ENCODE data around the gene GNAI2. TPM values are rescaled to one million over a fixed set of nuclear protein-coding genes. Genes with fewer than 3 reads are reported as not detected.
"Not testable (repeated sequence)": the region's sequence is repeated elsewhere in the genome, so short reads cannot be mapped to it uniquely, and the experiment has no call there.

The GNAI2 gene
- total and polyA plus RNA-seq, 8 donors, result 61.1 to 211 (median 79.2) TPM

DNA sequence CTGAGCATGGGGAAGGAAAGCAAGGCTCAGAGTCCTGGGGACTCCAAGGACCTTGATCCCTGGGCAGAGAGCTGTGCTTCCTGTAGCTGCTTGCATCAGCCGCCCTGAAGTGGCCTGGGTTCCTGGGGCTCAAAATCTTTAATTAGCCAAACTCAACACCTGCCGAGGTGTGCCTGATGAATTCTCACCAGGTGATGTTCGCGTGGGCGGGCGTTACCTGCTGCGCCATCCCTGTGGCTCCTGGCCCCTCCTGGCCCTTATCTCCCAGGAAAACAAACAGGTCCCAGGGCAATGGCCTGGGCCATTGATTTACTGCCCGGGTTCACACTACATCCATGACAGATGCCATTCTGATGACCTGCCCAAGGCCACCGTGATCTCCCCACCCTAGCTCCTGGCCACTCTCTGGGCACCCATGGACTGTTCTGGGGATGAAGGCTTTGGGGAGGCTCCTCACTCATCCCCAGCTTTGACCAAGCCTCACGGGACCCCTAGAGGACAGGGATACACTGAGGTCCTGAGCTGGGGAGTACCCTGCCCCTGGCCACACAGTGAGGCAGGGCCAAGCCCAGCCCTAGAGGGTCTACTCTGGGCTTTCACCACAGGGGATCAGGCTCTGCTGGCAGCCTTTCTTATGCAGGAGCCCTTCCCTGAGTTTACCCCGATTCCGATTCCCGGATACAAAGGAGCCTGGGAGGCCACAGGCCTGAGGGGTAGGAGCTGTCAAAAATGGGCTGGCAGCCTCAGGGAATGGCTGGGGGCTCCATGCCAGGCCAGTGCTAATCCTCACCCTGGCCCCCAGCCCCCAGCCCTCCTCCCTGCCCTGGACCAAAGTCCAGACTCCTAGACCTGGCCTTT, 25.3 kb upstream of the GNAI2 start:
- Histone ChIP-seq H3K4me1 (peaks cover 2 to 8% (median 5%) of the 10 kb centered on the region in 4 donors), H3K27ac (no peak overlapping the region), H3K9me3 (no peaks in the 10 kb centered on the region), H3K4me3 (no peak overlapping the region), H3K36me3 (no peaks in the 10 kb centered on the region), H3K27me3 (peaks cover 0 to 12% (median under 1%) of the 10 kb centered on the region in 3 donors)
- peak in 1 of 2 donors; percentile 64 for DNase-seq
- intact Hi-C loops (cut with DNase I; ENCODE audit: low total_unique reads), result no loop called here
- WGBS, 5 donors, result 54 to 70% (median 60%) methylated on average over 10 to 13 of the region's 13 CpGs; no CpG with 5 or more reads in 1 of the 5 donors
- TF ChIP-seq, protein P1, sequence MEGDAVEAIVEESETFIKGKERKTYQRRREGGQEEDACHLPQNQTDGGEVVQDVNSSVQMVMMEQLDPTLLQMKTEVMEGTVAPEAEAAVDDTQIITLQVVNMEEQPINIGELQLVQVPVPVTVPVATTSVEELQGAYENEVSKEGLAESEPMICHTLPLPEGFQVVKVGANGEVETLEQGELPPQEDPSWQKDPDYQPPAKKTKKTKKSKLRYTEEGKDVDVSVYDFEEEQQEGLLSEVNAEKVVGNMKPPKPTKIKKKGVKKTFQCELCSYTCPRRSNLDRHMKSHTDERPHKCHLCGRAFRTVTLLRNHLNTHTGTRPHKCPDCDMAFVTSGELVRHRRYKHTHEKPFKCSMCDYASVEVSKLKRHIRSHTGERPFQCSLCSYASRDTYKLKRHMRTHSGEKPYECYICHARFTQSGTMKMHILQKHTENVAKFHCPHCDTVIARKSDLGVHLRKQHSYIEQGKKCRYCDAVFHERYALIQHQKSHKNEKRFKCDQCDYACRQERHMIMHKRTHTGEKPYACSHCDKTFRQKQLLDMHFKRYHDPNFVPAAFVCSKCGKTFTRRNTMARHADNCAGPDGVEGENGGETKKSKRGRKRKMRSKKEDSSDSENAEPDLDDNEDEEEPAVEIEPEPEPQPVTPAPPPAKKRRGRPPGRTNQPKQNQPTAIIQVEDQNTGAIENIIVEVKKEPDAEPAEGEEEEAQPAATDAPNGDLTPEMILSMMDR (IDR thresholded peaks at IDR 0.05), result no peak
- TF ChIP-seq POLR2A (IDR thresholded peaks at IDR 0.05) (no peak), POLR2AphosphoS5 (IDR thresholded peaks at IDR 0.05) (no peak), EP300 (IDR thresholded peaks at IDR 0.05) (no peak)

DNA sequence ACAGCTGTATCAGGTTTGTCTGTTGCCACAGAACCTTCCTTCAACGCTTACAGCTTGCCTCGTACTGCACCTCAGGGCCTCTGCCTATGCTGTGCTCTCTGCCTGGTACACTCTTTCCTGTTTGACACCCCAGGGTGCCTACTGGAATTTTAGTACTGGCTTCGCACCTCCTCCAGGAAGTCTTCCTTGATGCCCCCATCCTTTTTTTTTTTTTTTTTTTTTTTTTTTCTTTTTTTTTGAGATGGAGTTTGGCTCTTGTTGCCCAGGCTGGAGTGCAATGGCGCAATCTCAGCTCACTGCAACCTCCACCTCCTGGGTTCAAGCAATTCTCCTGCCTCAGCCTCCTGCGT, 24.7 kb upstream of the GNAI2 start:
- H3K27ac ChIP-seq; DNase-seq; H3K4me1 ChIP-seq; H3K36me3 ChIP-seq; H3K27me3 ChIP-seq; H3K4me3 ChIP-seq; intact Hi-C loops (cut with DNase I; ENCODE audit: low total_unique reads); H3K9me3 ChIP-seq: not testable (repeated sequence)
- 86 to 94% (median 93%) methylated on average over 5 of the region's 5 CpGs for WGBS, 5 donors

- H3K27ac ChIP-seq, result no peak overlapping the region
- intact Hi-C loops (cut with DNase I; ENCODE audit: low total_unique reads), result no loop called here
- no peak for DNase-seq
- WGBS, 5 donors, result 75 to 96% (median 85%) methylated on average over 2 of the region's 2 CpGs; no CpG with 5 or more reads in 1 of the 5 donors
- TF ChIP-seq POLR2A (IDR thresholded peaks at IDR 0.05) (no peak), POLR2AphosphoS5 (IDR thresholded peaks at IDR 0.05) (no peak), EP300 (IDR thresholded peaks at IDR 0.05) (no peak)
- TF ChIP-seq, protein P1 (IDR thresholded peaks at IDR 0.05), result no peak
- H3K27me3 ChIP-seq, result peaks cover 0 to under 1% (median 0%) of the 10 kb centered on the region in 3 donors
- H3K9me3 ChIP-seq, result no peaks in the 10 kb centered on the region
- H3K36me3 ChIP-seq, result no peaks in the 10 kb centered on the region
- H3K4me3 ChIP-seq, result no peak overlapping the region
- peaks cover 0 to 5% (median 0%) of the 10 kb centered on the region in 4 donors for H3K4me1 ChIP-seq
Observed at GRCh38 chr3:50211930-50212329, 24.1 kb upstream of the GNAI2 start.

DNA sequence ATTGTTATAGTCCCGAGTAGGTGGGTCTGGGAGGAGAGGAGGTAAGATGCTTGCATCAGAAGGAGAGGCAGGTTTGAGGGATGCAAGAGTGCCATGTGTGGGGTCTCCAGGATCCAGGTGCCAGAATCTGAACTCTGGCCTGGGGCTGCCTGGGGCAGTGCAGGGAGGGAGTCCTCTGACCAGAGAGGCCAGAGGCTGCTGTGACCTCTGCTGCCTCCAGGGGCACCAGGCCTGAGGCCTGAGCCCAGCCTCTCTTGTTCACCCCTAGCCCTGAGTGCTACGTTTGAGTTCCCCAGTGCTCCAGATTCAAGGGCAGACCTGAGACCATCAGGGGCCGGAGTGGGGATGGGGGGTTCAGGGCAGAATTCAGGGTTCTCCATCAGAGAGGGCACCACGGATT, 23.5 kb upstream of the GNAI2 start:
- Histone ChIP-seq H3K4me1 (peaks cover 0 to 5% (median 0%) of the 10 kb centered on the region in 4 donors), H3K4me3 (no peak overlapping the region), H3K9me3 (no peaks in the 10 kb centered on the region), H3K27ac (peak overlapping the region in 1 of 5 donors; percentile 35), H3K27me3 (no peaks in the 10 kb centered on the region), H3K36me3 (no peaks in the 10 kb centered on the region)
- DNase-seq, result no peak
- WGBS, 5 donors, result 77 to 92% (median 86%) methylated on average over 4 of the region's 4 CpGs
- intact Hi-C loops (cut with DNase I; ENCODE audit: low total_unique reads), result no loop called here
- TF ChIP-seq POLR2AphosphoS5 (IDR thresholded peaks at IDR 0.05), result no peak
- TF ChIP-seq, protein P1 (IDR thresholded peaks at IDR 0.05), result no peak
- TF ChIP-seq EP300 (IDR thresholded peaks at IDR 0.05), result no peak

DNA sequence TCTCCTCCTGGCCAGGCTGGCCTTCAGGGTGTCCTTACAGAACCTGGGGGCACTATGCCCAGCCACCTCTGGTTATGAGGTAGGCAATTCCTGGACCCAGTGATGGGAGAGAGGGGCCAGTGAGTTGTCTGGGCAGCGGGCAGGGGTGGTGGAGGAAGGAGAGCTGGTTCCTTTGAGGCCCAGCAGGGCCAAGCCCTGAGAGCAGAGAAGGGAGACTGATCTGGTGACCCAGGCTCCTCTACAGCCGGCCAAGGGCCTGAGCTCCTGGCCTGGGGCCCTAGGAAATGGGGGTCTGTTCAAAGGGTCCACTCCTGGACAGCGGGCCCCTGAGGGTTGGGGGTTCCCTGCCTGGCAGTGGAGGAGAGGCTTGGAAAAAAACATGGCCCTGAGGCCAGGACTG, 23.0 kb upstream of the GNAI2 start:
- H3K36me3 ChIP-seq, result no peaks in the 10 kb centered on the region
- H3K9me3 ChIP-seq, result no peaks in the 10 kb centered on the region
- no peaks in the 10 kb centered on the region for H3K27me3 ChIP-seq
- H3K4me3 ChIP-seq, result no peak overlapping the region
- peak overlapping the region in 1 of 5 donors; percentile 35 for H3K27ac ChIP-seq
- WGBS, 5 donors, result 71 to 100% (median 79%) methylated on average over 1 to 3 of the region's 3 CpGs
- DNase-seq, result no peak
- TF ChIP-seq POLR2AphosphoS5 (IDR thresholded peaks at IDR 0.05) (no peak), POLR2A (IDR thresholded peaks at IDR 0.05) (no peak), EP300 (IDR thresholded peaks at IDR 0.05) (no peak)
- TF ChIP-seq, protein P1 (IDR thresholded peaks at IDR 0.05), result no peak
- intact Hi-C loops (cut with DNase I; ENCODE audit: low total_unique reads), result no loop called here
- H3K4me1 ChIP-seq, result peaks cover 0 to 5% (median 0%) of the 10 kb centered on the region in 4 donors

Data from stomach (tissue), 9 donors.